Colonic mucosa (tissue), 4 donors: ENCODE measurements around the gene TBC1D20. TPM values are rescaled to one million over a fixed set of nuclear protein-coding genes. Genes with fewer than 3 reads are reported as not detected.

Experiments used
- DNase-seq: peaks from one replicate; pipeline ENCODE4 v3.0.0-alpha.2; 2020
- H3K27ac ChIP-seq: fragments of 200-600 bp; one replicate; pipeline ENCODE4 v1.8.0; 2021
- H3K27me3 ChIP-seq: fragments of 200-600 bp; one replicate; pipeline ENCODE4 v1.8.0; 2021
- H3K36me3 ChIP-seq: fragments of 200-600 bp; one replicate; pipeline ENCODE4 v1.8.0; 2021
- H3K4me1 ChIP-seq: fragments of 200-600 bp; one replicate; pipeline ENCODE4 v1.8.0; 2021; ENCODE audit warnings: mild to moderate bottlenecking
- H3K4me3 ChIP-seq: fragments of 200-600 bp; one replicate; pipeline ENCODE4 v1.8.0; 2021
- H3K9ac ChIP-seq, 2 donors: one replicate each; pipeline ENCODE4 v1.7.0; 2013; ENCODE audit warnings: control low read depth in 2 of 2, low read depth in 2 of 2, low read length in 2 of 2
- H3K9me3 ChIP-seq: fragments of 200-600 bp; one replicate; pipeline ENCODE4 v1.8.0; 2021
- CTCF ChIP-seq: fragments of 200-600 bp; IDR thresholded peaks from one replicate; pipeline ENCODE4 v1.8.0; 2022; ENCODE audit warnings: antibody characterized with exemption, mild to moderate bottlenecking
- intact Hi-C: fragments of 100-400 bp; cut with DNase I; formaldehyde crosslinking; loops from one replicate; pipeline ENCODE4 v1.14.1; 2022
- total RNA-seq, 2 donors: library from RNA; stranded (reverse); fragmentation: NEBNext Ultra II Directional in 1 of 2; extraction: Animal tissue kit (Norgen Biotek cat#: 25700) in 1 of 2; gene quantifications; one replicate each; pipeline ENCODE4 v1.2.1, GENCODE V29; 2021
- donor health status: healthy.
- donor health status: DM: no; HTN: no; CAD: no.
- donor health status: DM: no; HTN: no; CAD: no.

The TBC1D20 gene
- total RNA-seq, 2 donors from 2014 or later = 25.4 to 31.9 TPM

- TF ChIP-seq CTCF = no peak
- Histone ChIP-seq H3K4me1 (no peaks in the 10 kb centered on the region), H3K4me3 (no peak overlapping the region), H3K27me3 (no peaks in the 10 kb centered on the region), H3K9ac (no peak overlapping the region), H3K36me3 (peaks cover 14% of the 10 kb centered on the region), H3K27ac (no peak overlapping the region), H3K9me3 (no peaks in the 10 kb centered on the region)
- intact Hi-C loops = loop anchor here (5.0 kb wide), 2 partner anchors 44 to 81 kb away; no protein-coding TSS in a partner anchor
- DNase-seq = no peak
These were observed 28.9 kb downstream of the TBC1D20 start for GRCh38 chr20:433300-433975.

- Histone ChIP-seq H3K4me3 (no peak overlapping the region), H3K4me1 (no peaks in the 10 kb centered on the region), H3K27ac (no peak overlapping the region), H3K9me3 (no peaks in the 10 kb centered on the region), H3K9ac (no peak overlapping the region), H3K36me3 (peaks cover 14% of the 10 kb centered on the region), H3K27me3 (no peaks in the 10 kb centered on the region)
- intact Hi-C loops = loop anchor here (5.0 kb wide), 2 partner anchors 45 to 80 kb away; no protein-coding TSS in a partner anchor
- TF ChIP-seq CTCF = no peak
- DNase-seq = no peak
These were observed 29.5 kb downstream of the TBC1D20 start for GRCh38 chr20:432677-433299.

GRCh38 chr20:432208-432607 is 30.1 kb downstream of the TBC1D20 start:
- no peak for DNase-seq
- Histone ChIP-seq H3K9ac (no peak overlapping the region), H3K27ac (no peak overlapping the region), H3K36me3 (peaks cover 14% of the 10 kb centered on the region), H3K4me3 (no peak overlapping the region), H3K4me1 (no peaks in the 10 kb centered on the region), H3K27me3 (no peaks in the 10 kb centered on the region), H3K9me3 (no peaks in the 10 kb centered on the region)
- no peak for TF ChIP-seq CTCF
- intact Hi-C loops = loop anchor here (5.0 kb wide), 2 partner anchors 45 to 80 kb away; no protein-coding TSS in a partner anchor

GRCh38 chr20:431012-431904 is 31.1 kb downstream of the TBC1D20 start:
- peak; percentile 33 for TF ChIP-seq CTCF
- Histone ChIP-seq H3K27ac (no peak overlapping the region), H3K36me3 (peaks cover 14% of the 10 kb centered on the region), H3K4me1 (no peaks in the 10 kb centered on the region), H3K9me3 (no peaks in the 10 kb centered on the region), H3K27me3 (no peaks in the 10 kb centered on the region), H3K4me3 (no peak overlapping the region), H3K9ac (no peak overlapping the region)
- DNase-seq = peak; percentile 41
- intact Hi-C loops = loop anchor here (5.0 kb wide), 2 partner anchors 46 to 79 kb away; no protein-coding TSS in a partner anchor
